GM21737 (cell line): ENCODE data around the gene FAM53B.

Source experiments
- ATAC-seq: cut with Tn5 transposase; IDR thresholded peaks from one replicate; pipeline ENCODE4 v1.9.1; 2021; ENCODE audit warnings: mild to moderate bottlenecking, moderate library complexity; ENCODE audit not compliant: unreplicated experiment

Gene FAM53B

DNA sequence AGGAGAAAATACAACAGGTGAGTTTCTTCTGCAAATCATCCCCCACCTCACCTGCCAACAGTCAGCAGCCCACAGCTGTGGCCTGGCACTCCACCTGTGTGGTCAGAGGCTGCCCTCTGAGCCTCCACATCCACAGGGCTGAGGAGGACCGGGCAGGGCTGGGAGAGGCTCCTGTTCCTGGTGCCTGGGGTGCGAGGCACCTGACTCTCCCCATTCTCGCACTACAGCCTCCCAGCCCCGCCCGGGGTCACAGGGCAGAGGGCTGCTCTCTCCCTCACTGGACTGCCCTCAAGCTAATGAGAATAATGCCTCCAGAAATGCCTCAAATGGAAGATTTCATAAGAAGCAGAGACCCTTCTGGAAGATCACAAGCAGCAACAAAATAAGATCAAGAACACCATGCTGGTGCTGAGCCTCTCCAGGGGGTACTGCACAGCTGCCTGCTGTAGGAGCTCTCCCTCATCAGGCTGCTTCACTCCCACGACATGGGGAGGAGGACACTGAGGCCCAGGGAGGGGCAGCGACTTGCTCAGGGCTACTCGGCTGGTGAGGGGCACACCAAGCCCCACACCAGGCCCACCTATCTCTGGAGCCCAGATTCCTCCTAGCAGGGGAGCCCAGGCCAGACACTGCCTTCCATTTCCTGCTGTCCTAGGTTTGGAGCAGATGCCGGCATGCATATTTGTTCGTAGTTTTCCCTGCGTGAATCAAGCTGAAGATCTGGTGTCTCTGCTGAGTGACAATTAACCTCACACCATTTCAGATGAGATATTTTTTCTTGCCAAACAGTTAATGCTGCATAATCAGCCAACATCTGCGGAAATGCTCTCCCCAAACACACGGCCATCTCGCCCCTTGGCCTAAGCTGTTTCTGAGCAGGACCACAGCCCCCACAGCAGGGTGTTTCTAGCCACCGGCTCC lies 76.5 kb downstream of the FAM53B start:
- ATAC-seq, result no peak

DNA sequence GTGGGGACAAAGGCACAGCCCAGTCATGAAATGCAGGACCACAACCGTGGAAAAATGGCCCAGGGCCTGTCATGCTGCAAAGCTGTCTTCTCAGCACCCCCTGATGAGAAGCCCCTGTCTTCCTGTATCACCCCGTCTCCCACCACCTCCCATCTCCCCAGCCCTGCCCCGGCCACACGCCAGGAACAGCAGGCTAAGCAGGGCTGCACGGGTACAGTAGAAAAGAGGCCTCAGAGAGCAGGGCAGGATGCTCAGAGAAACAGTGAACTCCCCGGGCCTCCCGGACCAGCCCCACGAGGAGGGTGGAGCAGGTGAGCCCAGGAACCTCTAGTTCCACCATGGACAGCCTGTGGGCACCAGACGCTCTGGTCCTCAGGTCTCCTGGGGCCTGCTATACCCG lies 77.7 kb downstream of the FAM53B start:
- ATAC-seq, result no peak

DNA sequence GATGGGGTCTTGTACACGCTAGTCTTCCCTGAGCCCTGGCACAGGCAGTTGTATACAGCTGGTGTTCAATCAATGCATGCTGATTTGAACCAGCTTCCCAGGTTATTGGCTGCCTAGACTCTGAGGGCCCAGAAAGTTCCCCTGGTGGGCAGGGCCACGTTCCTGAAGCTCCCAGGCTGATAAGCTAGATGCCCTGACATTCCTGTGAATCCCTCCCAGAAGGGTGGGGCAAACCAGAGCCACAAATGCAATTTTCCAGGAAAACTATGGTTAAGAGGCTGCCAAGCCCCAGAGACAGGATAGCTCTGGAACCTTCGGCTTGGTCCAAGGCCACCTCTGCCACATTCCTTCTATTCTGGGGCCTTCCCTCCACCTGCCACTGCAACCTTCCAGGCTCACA lies 78.2 kb downstream of the FAM53B start:
- no peak for ATAC-seq

DNA sequence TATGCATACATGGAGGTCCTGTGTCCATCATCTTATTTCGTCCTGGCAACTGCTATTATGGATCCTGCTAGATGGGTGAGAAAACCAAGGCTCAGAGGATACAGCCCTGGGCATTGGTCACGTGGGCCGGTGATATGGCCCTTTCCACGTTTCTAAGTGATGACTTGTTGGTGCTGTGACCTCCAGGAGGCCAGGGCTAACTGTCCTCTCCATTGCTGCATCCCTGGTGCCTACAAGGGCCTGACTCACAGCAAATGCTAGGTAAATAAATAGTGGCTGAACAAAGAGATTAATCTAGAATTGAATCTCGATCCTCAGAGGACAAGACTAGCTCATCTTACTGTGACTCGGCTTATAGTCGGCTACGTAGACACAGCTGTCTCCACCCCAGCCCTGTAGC lies 78.6 kb downstream of the FAM53B start:
- ATAC-seq, result no peak

DNA sequence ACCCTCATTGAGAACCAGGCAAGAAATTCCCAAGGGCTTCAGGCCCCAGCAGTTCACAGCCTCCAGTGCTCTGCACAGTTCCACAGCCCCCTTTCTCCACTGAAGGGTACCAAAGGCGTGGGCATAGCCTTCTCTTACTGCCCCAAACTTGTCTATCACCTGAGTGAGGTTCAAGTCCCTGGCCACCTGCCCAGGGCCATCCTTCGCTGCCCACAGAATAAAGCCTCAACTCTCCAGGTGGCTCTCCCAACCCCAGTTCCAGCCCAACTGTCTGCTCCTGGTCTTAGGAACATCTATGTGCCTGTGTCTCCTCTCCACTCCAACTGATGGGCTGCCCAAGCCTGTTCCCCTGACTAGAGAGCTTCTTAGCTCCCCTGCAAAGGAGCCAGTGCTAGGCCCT lies 79.1 kb downstream of the FAM53B start:
- ATAC-seq, result no peak

DNA sequence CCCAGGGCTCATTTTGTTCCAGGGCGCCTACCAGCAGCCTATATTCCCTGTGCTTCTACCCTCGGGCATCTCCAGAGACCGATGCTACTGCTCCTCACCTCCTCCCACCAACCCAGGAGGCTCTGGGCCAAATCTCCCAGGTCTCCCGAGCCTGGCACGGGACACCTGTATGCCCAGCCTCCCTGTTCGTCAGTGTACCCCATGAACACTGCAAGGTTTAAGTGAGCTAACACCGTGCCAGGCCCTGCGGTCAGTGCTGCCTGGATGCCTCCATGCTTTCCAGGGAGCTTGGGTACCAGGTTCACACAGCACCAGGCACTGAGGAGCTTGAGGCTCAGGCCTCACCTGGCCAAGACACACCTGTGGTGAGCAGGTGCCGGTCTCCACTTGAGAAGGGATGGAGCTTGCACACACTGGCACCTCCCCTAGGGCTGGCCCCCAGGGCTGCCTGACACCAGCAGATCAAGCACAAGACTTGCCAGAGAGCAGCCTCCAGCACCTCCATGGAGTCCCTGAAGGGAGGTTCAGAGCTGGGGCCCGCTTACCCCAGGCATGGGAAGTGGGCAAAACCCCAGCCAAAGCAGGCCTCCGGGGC lies 80.3 kb downstream of the FAM53B start:
- no peak for ATAC-seq

DNA sequence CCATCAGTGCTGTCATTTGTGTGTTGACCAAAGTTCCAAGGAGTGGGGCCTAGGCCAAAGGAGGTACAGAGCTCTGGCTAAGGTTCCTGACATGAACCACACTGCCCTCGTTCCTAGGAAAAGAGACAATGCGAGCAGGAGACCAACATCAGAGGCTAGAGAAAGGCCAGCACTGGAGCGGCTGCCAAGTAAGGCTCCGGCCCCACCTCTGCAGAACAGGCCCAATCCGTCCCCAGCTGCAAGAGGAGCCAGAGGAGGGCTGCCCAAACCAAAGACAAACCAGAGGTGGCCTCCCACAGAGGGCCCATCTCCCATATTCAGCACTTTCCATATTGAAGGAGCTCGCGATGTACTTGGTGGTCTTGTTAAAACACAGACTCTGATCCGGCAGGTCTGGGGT lies 81.0 kb downstream of the FAM53B start:
- ATAC-seq, result no peak

DNA sequence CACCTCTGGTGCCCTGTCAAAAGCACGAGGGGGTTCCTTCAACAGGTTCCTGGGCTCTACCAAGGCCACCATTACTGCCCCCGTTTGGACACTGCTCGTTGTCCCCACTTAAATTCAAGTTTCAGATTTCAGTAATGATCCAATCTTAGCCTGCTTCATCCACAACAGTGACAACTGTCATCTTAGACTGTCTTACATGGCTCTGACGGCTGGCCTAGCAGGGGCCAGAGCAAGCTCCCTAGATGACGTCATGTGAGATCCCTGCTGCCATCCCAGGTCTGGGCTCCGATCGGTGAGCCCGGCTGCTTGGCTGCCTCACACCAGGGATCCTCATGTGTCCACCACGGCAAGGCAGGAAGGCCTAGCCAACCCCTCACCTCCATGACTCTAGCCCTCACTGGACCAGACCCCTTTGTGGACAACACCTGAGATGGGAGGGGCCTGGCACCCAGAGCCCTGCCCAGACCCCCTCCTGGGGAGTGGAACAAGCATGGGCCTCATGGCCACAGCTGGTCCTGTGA lies 82.5 kb downstream of the FAM53B start:
- no peak for ATAC-seq

DNA sequence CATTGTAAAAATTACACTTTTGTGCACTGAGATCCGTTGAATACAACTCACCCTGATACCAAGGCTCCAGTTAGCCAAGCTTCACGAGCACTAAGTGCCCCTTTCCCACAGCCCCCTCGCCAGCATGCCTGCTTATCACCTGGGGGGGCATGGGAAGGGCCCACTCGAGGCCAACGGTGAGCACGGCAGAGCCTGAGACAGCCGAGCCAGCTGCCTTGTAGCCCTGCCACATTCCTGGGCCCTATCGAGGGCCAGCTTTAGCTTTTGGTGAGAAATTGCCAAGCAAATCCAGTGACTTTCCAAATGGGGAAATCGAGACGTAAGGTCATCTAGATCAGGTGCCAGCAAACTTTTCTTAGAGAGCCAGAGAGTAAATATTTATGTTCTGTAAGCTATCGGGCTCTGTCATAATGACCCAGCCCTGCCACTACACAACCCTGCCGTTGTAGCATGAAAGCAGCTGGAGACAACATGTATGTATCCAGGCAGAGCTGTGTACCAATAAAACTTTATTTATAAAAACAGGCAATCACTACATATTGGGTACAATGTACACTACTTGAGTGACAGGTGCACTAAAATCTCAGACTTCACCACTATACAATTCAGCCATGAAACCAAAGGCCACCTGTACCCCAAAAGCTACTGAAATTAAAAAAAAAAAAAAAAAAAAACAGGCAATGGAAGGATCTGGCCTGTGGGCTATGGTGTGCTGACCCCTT lies 83.6 kb downstream of the FAM53B start:
- no peak for ATAC-seq

DNA sequence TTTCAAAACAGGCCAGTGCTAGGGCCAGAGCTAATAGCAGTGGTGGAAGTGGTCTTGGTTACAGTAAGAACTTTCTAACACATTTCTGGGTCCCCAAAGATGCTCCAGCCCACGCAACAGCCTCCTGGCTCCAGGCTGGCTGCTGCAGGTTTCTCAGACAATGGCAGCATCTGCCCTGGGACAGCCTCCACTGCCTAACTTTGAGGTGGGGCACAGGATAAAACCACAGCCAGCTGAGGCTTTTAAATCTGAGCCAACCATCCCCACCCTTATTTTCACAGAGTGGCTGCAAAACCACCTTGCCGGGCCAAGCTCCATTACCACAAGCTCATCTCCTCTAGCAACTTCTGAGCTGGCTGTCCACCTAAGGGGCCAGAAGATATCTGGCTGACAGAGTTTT lies 84.8 kb downstream of the FAM53B start:
- no peak for ATAC-seq

DNA sequence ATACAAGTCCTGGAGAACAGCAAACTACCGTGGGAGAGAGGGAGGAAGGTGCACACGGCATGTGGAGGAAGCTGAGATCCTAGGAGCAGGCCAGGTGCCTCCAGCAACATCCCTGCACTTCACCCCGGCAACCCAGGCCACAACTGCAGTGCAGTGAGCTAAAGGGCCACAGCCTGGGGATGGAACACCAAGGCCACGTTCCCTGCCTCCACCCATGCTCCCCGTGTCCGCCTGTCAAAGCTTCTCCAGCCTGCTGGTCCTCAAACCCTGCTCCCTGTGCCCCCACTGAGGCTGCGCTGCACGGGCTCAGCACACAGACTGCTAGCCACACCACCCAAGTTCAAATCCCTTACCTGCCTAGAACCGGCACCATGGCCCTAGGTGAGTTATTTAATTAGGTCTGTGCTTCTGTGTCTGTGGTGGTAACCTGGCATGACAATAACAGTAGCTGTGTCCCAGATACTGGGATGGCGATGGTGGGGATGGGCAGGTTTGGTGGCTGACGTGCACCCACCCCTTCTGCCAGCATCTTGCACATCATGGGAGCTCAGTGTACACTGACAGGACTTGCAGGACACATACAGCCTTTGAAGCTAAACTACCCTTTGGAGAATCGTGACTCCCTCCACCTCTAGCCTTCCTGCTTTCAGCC lies 85.5 kb downstream of the FAM53B start:
- ATAC-seq, result no peak

DNA sequence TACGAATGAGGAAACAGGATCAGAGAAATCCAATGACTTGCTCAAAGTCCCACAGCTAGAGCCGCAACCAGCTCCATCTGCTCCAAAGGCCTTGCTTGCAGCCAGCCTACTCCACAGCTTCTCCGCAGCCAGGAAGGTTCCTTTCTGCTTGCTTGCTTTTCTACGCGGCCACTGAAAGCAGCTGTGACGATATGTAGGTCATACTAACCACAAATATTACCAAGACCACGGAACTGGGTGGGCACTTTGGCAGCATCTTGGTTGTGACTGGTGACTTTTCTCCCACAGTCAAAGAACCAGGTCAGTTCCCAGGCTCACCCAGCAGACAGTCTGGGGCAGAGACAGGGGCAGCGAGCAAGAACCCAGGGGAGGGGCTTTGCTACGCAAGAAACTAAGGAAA lies 86.4 kb downstream of the FAM53B start:
- ATAC-seq, result no peak

DNA sequence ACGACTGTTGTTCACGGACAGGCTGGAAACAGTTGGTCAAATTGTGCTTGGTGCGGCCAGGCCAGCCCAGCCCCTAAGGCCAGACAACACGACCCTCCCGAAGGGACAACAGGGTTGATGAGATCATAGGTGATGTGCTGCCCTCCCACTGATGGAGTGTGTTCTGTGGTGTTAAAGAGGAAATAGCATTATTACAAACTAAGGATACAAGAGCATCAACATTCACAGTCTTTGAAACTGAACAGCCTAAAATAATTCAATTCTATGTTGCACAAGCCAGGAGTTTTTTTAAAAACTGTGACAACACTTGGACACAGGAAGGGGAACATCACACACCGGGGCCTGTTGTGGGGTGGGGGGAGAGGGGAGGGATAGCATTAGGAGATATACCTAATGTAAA lies 87.6 kb downstream of the FAM53B start:
- no peak for ATAC-seq

DNA sequence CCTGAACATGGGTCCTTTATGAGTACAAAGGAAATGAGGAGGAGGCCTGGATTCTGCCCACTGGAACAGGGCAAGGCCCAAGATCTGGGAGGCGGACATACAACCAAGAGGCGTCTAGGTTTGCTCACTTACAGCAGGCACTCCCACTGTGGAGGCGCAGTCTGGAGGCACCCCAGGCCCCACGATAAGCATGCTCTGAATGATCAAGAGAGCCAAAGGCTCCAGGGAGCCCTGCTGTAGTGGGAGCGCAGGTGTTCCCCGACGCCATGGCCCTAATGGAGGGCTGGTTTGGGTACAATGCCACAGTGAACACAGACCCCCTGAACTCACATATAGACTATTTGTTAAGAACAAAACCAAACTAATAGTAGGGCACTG lies 88.1 kb downstream of the FAM53B start:
- no peak for ATAC-seq

DNA sequence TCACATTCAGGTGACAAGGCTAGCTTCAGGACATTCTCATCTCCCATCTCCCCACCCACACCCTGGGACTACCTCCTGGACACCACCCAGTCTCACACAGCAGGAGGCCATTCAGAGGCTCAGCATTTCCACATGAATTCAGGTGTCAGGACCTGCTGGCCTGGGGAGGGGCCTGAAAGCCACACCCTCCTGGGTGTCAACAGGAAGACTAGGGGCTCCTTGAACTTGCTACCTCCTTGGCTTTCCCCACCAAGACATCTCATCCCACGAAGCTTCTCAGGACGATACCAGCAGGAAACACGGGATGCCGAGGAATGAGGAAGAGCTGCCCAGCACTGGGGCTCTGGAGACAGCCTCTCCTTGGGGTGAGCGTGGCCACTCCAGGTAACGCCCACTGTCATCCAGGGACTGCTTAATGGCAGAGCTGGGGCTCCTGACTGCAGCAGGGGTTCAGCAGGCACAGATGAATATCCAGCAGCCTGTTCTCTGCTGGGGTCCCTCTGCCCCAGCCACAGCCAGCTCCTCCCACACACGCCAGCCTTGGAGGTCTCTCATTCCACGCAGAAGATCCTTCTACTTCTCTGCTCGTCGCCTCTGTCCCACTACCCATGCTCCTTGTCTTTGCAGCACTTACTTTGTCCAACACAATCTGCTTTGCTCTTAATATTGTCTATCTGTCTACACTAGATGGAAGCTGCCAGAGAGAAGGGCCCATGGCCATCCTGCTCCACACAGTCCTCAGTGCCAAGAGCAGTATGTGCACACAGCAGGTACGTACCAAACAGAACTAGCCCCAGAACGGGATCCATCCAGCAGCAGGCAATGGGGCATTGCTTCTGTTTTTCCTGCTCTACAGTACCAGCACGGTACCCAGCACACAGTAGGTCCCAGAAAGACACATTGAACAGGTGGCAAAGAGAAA lies 88.7 kb downstream of the FAM53B start:
- no peak for ATAC-seq

DNA sequence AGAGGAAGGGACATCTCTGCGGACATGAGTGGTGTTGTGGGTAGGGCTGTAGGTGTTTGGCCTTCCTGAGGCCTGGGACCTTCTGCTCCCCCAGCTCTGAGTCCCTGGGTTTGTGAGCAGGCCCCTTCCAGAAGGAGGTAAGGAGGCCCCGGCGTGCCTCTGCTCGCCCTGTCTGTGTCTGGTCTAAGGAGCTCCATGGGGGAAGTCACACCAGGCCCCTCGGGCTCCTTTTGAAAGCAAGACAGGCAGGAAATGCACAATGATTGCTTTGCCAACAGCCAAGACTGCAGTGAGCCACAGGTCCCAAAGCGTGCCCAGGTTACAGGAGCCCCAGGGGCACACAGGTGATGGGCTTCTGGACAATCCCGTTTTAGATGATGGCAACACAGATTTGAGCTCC lies 89.5 kb downstream of the FAM53B start:
- no peak for ATAC-seq

DNA sequence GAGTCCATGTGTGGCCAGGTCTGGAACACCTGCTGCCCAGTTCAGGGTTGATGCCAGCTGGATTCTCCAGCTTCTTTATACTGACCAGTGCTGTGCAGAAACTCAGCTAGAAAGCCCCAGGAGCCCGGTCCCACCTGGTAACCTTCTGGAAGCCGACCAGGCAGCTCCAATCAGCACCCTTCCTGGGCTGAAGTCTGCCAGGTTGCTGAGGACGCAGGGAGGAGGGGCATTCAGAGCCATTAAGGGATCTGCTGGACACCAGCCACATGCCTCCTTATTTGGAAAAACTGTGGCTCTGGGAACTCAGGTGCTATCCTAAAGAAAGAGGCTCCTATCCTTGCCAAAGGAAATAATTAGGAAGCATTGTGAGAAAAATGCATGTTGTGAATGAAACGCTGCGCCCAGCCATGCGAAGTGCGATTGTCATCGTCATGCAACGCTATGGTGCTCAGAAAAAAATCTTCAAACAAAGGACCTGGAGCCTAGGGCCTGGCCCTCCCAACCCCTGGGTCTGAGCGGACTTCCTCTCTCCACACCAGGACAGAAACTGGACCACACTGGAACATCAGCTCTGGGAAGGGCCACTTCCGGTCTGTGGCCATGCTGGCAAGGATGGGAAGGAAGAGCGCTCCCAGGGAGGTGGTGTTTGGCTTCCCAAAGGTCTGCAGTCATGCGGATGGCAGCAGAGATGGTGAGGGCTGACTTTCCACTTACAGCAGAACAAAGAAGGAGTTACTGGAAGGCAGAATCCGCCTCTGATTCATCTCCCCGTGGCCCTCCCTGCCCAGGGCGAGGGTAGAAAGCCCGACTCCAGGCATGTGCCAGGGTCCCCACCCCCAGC lies 90.1 kb downstream of the FAM53B start:
- ATAC-seq, result no peak

DNA sequence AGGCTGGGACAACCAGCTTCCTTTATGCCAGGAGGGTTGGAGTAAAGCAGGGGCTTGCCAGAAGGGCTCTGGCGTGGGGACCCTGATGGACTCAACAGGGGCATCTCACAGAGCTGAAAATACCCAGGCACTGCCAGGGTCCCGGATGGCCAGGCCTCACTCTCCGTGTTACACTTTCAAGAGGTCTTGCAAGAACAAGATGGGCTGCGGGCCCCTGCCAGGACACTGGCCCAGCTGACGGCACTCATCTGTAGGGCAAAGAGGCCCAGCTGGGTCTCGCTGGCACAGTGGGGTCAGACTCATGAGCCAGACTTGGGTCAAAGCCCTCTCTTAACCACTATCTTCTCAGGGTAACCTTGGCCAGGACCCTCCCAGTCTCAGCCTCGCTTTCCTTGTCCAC lies 90.9 kb downstream of the FAM53B start:
- ATAC-seq, result no peak

DNA sequence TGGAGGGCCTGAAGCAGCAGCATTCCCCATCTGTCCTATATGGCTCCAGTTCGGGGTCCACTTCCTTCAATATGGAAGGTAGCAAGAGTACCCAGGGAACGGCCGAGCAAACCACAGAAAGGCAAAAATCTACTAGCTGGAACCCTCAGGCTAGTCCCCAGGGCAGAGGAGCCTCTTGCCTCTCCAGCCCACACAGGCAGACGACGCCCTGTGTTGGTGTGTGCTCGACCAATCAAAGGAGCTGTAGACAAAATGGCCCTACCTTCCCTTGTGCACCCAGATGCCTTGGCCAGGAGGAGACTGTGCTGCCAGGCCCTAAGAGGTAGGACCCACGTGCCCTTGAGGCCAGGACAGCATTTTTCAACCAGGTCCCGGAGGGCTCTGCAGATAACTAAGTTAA lies 91.5 kb downstream of the FAM53B start:
- ATAC-seq, result no peak
